KMS-11 (cell line): ENCODE results near the gene PEF1.

Source experiments
- H2AFZ ChIP-seq: fragments of 200-600 bp; sonication (generic); 2 replicates; pipeline ENCODE4 v1.6.1; 2016; ENCODE audit warnings: antibody characterized with exemption, mixed run types, low read depth
- H3K27ac ChIP-seq: fragments of 200-600 bp; sonication (generic); 2 replicates; pipeline ENCODE4 v1.6.1; 2016; ENCODE audit warnings: mild to moderate bottlenecking, mixed run types
- H3K27me3 ChIP-seq: fragments of 200-600 bp; sonication (generic); 2 replicates; pipeline ENCODE4 v1.6.1; 2017; ENCODE audit warnings: mild to moderate bottlenecking, low read depth, mixed run types, moderate library complexity; ENCODE audit not compliant: insufficient read depth
- H3K36me3 ChIP-seq: fragments of 200-600 bp; sonication (generic); 2 replicates; pipeline ENCODE4 v1.6.1; 2017; ENCODE audit warnings: mild to moderate bottlenecking, mixed run types; ENCODE audit not compliant: insufficient read depth
- H3K4me1 ChIP-seq: fragments of 200-600 bp; sonication (generic); 2 replicates; pipeline ENCODE4 v1.6.1; 2016; ENCODE audit warnings: mild to moderate bottlenecking, low read depth, mixed run types; ENCODE audit not compliant: poor library complexity, severe bottlenecking
- H3K4me2 ChIP-seq: fragments of 200-600 bp; sonication (generic); 2 replicates; pipeline ENCODE4 v1.7.0; 2016; ENCODE audit warnings: mild to moderate bottlenecking, mixed run types
- H3K4me3 ChIP-seq: fragments of 200-600 bp; sonication (generic); IDR thresholded peaks from 2 replicates; pipeline ENCODE4 v1.6.1; 2017; ENCODE audit warnings: low read depth, low read length, mixed read lengths; ENCODE audit not compliant: insufficient read depth
- H3K79me2 ChIP-seq: fragments of 200-600 bp; sonication (generic); 2 replicates; pipeline ENCODE4 v1.6.1; 2016; ENCODE audit warnings: low read depth, mixed run types; ENCODE audit not compliant: insufficient read depth
- H3K9ac ChIP-seq: fragments of 200-600 bp; sonication (generic); 2 replicates; pipeline ENCODE4 v1.6.1; 2016; ENCODE audit warnings: mild to moderate bottlenecking, mixed run types
- H4K20me1 ChIP-seq: fragments of 200-600 bp; sonication (generic); 2 replicates; pipeline ENCODE4 v1.6.1; 2016; ENCODE audit warnings: mild to moderate bottlenecking, mixed run types; ENCODE audit not compliant: insufficient read depth
- TF ChIP-seq, protein P1 (sequence below): fragments of 200-600 bp; sonication (generic); conservative IDR thresholded peaks from 2 replicates; pipeline ENCODE4 v1.6.1; 2017; ENCODE audit warnings: low read depth, mild to moderate bottlenecking, antibody characterized with exemption, low read length, moderate library complexity, mixed read lengths

Gene PEF1

DNA sequence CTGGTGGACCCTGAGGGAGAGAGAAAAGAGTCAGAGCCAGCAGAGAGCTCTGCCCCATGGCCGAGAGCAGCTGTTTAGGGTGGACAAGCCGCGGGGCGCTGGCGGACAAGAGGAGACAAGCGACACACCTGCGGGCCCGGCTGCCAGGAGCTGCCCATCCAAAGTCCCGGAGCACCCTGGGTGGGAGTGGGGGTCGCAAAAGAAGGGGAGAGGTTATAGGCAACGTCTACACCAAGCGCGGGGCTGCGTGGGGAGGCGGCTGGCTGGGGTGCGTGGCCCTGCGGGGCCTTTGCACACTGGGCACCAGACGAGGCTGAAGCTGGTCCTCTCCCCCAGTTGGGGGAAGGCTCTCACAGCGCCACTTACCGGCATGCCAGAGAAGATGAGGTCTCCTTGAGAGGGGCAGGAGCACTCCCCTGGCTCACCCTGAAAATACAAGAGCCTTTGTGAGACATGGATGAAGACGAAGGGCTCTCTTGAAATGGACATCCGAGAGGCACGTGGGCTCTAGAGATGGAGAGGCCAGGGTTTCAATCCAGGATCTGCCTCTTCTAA lies 35.1 kb upstream of the PEF1 start:
- no peaks in the 10 kb centered on the region for H4K20me1 ChIP-seq
- H3K4me1 ChIP-seq = no peaks in the 10 kb centered on the region
- TF ChIP-seq, protein P1, sequence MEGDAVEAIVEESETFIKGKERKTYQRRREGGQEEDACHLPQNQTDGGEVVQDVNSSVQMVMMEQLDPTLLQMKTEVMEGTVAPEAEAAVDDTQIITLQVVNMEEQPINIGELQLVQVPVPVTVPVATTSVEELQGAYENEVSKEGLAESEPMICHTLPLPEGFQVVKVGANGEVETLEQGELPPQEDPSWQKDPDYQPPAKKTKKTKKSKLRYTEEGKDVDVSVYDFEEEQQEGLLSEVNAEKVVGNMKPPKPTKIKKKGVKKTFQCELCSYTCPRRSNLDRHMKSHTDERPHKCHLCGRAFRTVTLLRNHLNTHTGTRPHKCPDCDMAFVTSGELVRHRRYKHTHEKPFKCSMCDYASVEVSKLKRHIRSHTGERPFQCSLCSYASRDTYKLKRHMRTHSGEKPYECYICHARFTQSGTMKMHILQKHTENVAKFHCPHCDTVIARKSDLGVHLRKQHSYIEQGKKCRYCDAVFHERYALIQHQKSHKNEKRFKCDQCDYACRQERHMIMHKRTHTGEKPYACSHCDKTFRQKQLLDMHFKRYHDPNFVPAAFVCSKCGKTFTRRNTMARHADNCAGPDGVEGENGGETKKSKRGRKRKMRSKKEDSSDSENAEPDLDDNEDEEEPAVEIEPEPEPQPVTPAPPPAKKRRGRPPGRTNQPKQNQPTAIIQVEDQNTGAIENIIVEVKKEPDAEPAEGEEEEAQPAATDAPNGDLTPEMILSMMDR = no peak
- no peaks in the 10 kb centered on the region for H3K79me2 ChIP-seq
- H2AFZ ChIP-seq = no peak overlapping the region
- peaks cover 57% of the 10 kb centered on the region for H3K27me3 ChIP-seq
- H3K27ac ChIP-seq = no peak overlapping the region
- H3K36me3 ChIP-seq = no peaks in the 10 kb centered on the region
- no peak overlapping the region for H3K9ac ChIP-seq
- H3K4me2 ChIP-seq = no peak overlapping the region
- H3K4me3 ChIP-seq = no peak overlapping the region

DNA sequence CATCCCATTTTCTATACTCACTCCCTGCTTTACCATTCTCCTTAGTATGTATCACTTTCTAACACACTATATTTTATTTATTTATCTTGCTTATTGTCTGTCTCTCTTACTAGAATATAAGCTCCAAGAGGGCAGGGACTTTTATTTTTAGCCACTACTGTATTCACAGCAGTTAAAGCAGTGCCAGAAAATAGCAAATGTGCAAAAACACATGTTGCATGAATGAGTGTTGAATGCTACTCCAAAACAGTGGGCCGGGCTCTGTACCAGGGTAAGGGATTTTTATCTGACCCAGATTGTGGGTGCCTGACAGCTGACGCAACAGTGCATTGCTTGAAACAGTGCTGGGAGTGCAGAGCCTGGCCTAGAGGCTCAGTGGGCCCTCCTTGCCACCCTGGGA lies 34.4 kb upstream of the PEF1 start:
- Histone ChIP-seq H3K4me3 (no peak overlapping the region), H3K36me3 (no peaks in the 10 kb centered on the region), H3K4me1 (no peaks in the 10 kb centered on the region), H3K9ac (no peak overlapping the region), H3K4me2 (no peak overlapping the region), H4K20me1 (no peaks in the 10 kb centered on the region), H3K27ac (no peak overlapping the region), H3K79me2 (no peaks in the 10 kb centered on the region), H3K27me3 (peaks cover 51% of the 10 kb centered on the region), H2AFZ (no peak overlapping the region)
- TF ChIP-seq, protein P1 = no peak

DNA sequence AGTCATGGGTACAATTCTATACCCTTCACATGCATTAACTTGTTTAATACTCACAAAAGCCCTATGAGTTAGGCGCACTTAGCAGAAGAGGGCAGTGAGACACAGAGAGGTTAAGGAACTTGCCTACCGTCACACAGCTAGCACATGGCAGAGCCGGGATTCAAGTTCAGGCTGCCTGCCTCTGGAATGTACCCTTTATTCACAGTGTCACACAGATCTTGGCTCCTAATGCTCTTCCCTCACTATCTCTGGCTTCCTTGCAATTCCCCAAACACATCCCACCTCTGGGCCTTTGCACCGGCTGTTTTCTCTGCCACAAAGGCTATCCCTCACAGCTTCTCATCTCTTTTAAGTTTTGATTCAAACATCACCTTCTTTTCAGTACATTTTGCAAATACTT lies 34.0 kb upstream of the PEF1 start:
- Histone ChIP-seq H3K4me1 (no peaks in the 10 kb centered on the region), H4K20me1 (no peaks in the 10 kb centered on the region), H2AFZ (no peak overlapping the region), H3K9ac (no peak overlapping the region), H3K36me3 (no peaks in the 10 kb centered on the region), H3K27ac (no peak overlapping the region), H3K79me2 (no peaks in the 10 kb centered on the region), H3K4me3 (no peak overlapping the region), H3K4me2 (no peak overlapping the region), H3K27me3 (peaks cover 51% of the 10 kb centered on the region)
- TF ChIP-seq, protein P1 = no peak

DNA sequence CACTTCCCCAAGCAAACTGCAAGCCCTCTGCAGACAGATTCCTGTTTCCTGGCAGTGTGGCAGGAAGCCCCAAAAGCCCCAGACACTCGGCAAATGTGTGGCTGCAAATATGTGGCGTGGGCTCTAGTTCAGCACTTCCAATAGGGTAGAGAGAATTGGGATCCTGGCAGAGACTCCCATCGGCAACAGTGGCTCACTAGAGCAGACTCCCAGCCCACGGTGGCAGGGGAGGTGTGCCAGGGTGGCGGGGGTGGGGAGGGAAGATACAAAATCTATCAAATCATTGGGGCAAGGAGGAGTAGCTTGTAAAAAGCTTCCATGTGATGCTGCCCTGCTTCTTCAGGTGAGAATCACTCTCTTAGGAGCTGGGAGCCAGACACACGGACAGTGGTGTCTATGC lies 33.3 kb upstream of the PEF1 start:
- no peak overlapping the region for H3K4me3 ChIP-seq
- H4K20me1 ChIP-seq = no peaks in the 10 kb centered on the region
- H3K9ac ChIP-seq = no peak overlapping the region
- no peak overlapping the region for H3K27ac ChIP-seq
- no peak overlapping the region for H2AFZ ChIP-seq
- H3K4me2 ChIP-seq = no peak overlapping the region
- no peaks in the 10 kb centered on the region for H3K36me3 ChIP-seq
- TF ChIP-seq, protein P1 = no peak
- H3K27me3 ChIP-seq = peaks cover 46% of the 10 kb centered on the region
- no peaks in the 10 kb centered on the region for H3K4me1 ChIP-seq
- no peaks in the 10 kb centered on the region for H3K79me2 ChIP-seq
